H1 (cell line): Measurements from ENCODE around the gene DCAF6. TPM values are rescaled to one million over a fixed set of nuclear protein-coding genes. Genes with fewer than 3 reads are reported as not detected.

Experiments used
- POLR2AphosphoS5 ChIP-seq: IDR thresholded peaks from 2 replicates; pipeline ENCODE4 v1.6.1; 2011; ENCODE audit warnings: low read depth, low read length
- RBBP5 ChIP-seq: IDR thresholded peaks from 2 replicates; pipeline ENCODE4 v1.7.1; 2012; ENCODE audit warnings: low read depth, mild to moderate bottlenecking, inconsistent platforms, low read length, moderate library complexity, borderline replicate concordance
- SIX5 ChIP-seq: IDR thresholded peaks from 2 replicates; pipeline ENCODE4 v1.6.1; 2011; ENCODE audit warnings: mild to moderate bottlenecking, low read depth, low read length
- polyA plus RNA-seq, 7 experiments: library from polyadenylated mRNA; depleted of rRNA in 3 of 7; stranded (reverse) in 5 of 7; unstranded in 2 of 7; fragments of >200 nt in 5 of 7; fragments of 200-250 nt in 2 of 7; gene quantifications; 1 replicate in 5 of 7; 2 replicates in 1 of 7; 4 replicates in 1 of 7; pipeline versions ENCODE4 v1.2.1 to v1.2.3, GENCODE V29; 2011 to 2013; ENCODE audit warnings: missing spikeins in 2 of 7, mixed read lengths in 2 of 7
- total RNA-seq: library from RNA; stranded (reverse); fragmentation: NEBNext Ultra II Directional; extraction: Animal tissue kit (Norgen Biotek cat#: 25700); gene quantifications from 2 replicates; pipeline ENCODE4 v1.2.1, GENCODE V29; 2021
- TF ChIP-seq, protein P1 (sequence below): IDR thresholded peaks from 2 replicates; pipeline ENCODE4 v1.6.1; 2012; ENCODE audit warnings: low read length, inconsistent platforms
- TF ChIP-seq, protein P2 (sequence below): IDR thresholded peaks from 2 replicates; pipeline ENCODE4 v1.6.1; 2011; ENCODE audit warnings: low read length, improper control_type of control experiment

Gene DCAF6
- total and polyA plus RNA-seq, 2 of the 8 experiments (the other 6 are each of a cell fraction or from before 2014, with no cell fraction given), result 12.3 to 17.4 TPM

DNA sequence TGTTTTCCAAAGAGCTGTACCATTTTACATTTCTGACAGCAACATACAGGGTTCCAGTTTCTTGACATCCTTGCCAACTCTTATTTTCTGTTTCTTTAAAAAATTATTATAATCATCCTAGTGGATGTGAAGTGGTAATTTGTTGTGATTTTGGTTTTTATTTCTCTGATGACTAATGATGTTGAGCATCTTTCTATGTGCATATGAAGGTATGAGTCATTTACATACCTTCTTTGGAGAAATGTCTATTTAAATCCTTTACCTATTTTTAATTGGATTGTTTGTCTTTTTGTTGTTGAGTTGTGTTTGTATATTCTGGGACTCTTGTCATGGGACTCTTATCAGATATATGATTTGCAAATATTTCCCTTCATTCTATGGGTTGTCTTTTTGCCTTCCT lies 21.2 kb downstream of the DCAF6 start (continued):
- TF ChIP-seq, protein P1, sequence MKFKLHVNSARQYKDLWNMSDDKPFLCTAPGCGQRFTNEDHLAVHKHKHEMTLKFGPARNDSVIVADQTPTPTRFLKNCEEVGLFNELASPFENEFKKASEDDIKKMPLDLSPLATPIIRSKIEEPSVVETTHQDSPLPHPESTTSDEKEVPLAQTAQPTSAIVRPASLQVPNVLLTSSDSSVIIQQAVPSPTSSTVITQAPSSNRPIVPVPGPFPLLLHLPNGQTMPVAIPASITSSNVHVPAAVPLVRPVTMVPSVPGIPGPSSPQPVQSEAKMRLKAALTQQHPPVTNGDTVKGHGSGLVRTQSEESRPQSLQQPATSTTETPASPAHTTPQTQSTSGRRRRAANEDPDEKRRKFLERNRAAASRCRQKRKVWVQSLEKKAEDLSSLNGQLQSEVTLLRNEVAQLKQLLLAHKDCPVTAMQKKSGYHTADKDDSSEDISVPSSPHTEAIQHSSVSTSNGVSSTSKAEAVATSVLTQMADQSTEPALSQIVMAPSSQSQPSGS, result no peak
- TF ChIP-seq SIX5 (no peak), RBBP5 (no peak), POLR2AphosphoS5 (no peak)
- TF ChIP-seq, protein P2, sequence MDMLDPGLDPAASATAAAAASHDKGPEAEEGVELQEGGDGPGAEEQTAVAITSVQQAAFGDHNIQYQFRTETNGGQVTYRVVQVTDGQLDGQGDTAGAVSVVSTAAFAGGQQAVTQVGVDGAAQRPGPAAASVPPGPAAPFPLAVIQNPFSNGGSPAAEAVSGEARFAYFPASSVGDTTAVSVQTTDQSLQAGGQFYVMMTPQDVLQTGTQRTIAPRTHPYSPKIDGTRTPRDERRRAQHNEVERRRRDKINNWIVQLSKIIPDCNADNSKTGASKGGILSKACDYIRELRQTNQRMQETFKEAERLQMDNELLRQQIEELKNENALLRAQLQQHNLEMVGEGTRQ, result no peak
